HCT116 (cell line): Measurements from ENCODE around the gene PLAC8L1.

Experiments
- CBX3 ChIP-seq: IDR thresholded peaks from 2 replicates; pipeline ENCODE4 v1.6.1; 2012; ENCODE audit warnings: low read depth
- EZH2phosphoT487 ChIP-seq: fragments of 200-600 bp; IDR thresholded peaks from 2 replicates; pipeline ENCODE4 v1.6.1; 2018; ENCODE audit warnings: antibody characterized with exemption, borderline replicate concordance
- SRF ChIP-seq: IDR thresholded peaks from 2 replicates; pipeline ENCODE4 v1.6.1; 2012; ENCODE audit warnings: low read depth
- TF ChIP-seq, protein P1 (sequence below), 3 experiments: fragments of 200-600 bp in 1 of 3; sonication (generic) in 1 of 3; IDR thresholded peaks in 2 of 3; conservative IDR thresholded peaks in 1 of 3; 2 replicates each; pipeline ENCODE4 v1.5.1; 2012 to 2017; ENCODE audit warnings: low read depth in 2 of 3, low read length in 2 of 3, antibody characterized with exemption in 1 of 3, borderline replicate concordance in 1 of 3, control low read depth in 1 of 3, mild to moderate bottlenecking in 1 of 3, mixed read lengths in 1 of 3, mixed run types in 1 of 3, moderate library complexity in 1 of 3; ENCODE audit not compliant: insufficient read depth in 1 of 3
- TF ChIP-seq, protein P2 (sequence below): IDR thresholded peaks from 2 replicates; pipeline ENCODE4 v1.6.1; 2012; ENCODE audit warnings: low read depth

DNA sequence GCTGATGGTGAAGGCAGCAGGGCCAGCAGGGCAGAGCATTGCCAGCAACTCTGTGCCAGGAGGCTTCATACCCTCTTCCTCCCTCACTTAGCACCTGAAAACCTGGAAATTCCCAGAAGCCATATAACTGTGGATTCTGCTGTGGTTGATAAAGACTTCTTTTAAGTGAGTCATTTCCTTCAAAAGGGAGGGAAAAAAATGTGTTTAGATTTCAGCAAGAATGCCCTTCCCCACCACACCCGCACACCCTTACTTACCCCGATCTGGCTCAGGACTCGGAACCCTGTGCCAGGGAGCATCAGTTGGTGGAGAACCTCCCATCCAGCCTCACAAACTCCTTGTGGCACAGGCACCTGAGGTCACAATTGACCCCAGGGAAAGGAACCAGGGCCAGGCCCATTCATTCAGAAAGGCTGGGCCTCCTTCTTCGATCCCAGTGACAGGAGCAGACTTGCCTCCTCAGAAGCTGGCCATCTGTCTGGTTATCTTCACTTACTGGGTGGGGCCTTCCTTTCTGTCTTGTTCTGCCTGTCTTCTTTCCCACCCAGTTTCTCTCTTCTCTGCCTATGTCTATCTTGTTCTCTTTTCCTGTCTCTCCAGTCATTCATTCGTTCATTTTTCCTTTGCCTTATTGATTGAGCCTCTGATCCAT, 62.6 kb downstream of the PLAC8L1 start:
- TF ChIP-seq EZH2phosphoT487 = no peak
- TF ChIP-seq, protein P1, sequence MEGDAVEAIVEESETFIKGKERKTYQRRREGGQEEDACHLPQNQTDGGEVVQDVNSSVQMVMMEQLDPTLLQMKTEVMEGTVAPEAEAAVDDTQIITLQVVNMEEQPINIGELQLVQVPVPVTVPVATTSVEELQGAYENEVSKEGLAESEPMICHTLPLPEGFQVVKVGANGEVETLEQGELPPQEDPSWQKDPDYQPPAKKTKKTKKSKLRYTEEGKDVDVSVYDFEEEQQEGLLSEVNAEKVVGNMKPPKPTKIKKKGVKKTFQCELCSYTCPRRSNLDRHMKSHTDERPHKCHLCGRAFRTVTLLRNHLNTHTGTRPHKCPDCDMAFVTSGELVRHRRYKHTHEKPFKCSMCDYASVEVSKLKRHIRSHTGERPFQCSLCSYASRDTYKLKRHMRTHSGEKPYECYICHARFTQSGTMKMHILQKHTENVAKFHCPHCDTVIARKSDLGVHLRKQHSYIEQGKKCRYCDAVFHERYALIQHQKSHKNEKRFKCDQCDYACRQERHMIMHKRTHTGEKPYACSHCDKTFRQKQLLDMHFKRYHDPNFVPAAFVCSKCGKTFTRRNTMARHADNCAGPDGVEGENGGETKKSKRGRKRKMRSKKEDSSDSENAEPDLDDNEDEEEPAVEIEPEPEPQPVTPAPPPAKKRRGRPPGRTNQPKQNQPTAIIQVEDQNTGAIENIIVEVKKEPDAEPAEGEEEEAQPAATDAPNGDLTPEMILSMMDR (IDR thresholded peaks at IDR 0.05 in 2 of 3, conservative IDR thresholded peaks at IDR 0.05 in 1 of 3; ENCODE audit: borderline replicate concordance in 1 of 3, insufficient read depth in 1 of 3, low read depth in 2 of 3, low read length in 2 of 3) = no peak
- TF ChIP-seq CBX3 = 0 out of 2 replicates have a peak, but pooled peaks have one; percentile 23
- TF ChIP-seq, protein P2, sequence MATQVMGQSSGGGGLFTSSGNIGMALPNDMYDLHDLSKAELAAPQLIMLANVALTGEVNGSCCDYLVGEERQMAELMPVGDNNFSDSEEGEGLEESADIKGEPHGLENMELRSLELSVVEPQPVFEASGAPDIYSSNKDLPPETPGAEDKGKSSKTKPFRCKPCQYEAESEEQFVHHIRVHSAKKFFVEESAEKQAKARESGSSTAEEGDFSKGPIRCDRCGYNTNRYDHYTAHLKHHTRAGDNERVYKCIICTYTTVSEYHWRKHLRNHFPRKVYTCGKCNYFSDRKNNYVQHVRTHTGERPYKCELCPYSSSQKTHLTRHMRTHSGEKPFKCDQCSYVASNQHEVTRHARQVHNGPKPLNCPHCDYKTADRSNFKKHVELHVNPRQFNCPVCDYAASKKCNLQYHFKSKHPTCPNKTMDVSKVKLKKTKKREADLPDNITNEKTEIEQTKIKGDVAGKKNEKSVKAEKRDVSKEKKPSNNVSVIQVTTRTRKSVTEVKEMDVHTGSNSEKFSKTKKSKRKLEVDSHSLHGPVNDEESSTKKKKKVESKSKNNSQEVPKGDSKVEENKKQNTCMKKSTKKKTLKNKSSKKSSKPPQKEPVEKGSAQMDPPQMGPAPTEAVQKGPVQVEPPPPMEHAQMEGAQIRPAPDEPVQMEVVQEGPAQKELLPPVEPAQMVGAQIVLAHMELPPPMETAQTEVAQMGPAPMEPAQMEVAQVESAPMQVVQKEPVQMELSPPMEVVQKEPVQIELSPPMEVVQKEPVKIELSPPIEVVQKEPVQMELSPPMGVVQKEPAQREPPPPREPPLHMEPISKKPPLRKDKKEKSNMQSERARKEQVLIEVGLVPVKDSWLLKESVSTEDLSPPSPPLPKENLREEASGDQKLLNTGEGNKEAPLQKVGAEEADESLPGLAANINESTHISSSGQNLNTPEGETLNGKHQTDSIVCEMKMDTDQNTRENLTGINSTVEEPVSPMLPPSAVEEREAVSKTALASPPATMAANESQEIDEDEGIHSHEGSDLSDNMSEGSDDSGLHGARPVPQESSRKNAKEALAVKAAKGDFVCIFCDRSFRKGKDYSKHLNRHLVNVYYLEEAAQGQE = no peak
- TF ChIP-seq SRF = no peak
